HUES48 (cell line): ENCODE measurements around the gene BNIP2.
"Not testable (repeated sequence)": the region's sequence is repeated elsewhere in the genome, so short reads cannot be mapped to it uniquely, and the experiment has no call there.

ENCODE experiments used
- H3K27ac ChIP-seq: one replicate; pipeline ENCODE4 v1.7.0; 2013; ENCODE audit warnings: low read depth, low read length, inconsistent platforms
- H3K27me3 ChIP-seq: 2 replicates; pipeline ENCODE4 v1.6.1; 2013; ENCODE audit warnings: mild to moderate bottlenecking, low read length; ENCODE audit not compliant: control insufficient read depth, insufficient read depth
- H3K36me3 ChIP-seq: 2 replicates; pipeline ENCODE4 v1.6.1; 2013; ENCODE audit warnings: low read length; ENCODE audit not compliant: control insufficient read depth, insufficient read depth
- H3K4me1 ChIP-seq: 2 replicates; pipeline ENCODE4 v1.6.1; 2013; ENCODE audit warnings: mild to moderate bottlenecking, low read length; ENCODE audit not compliant: control insufficient read depth, insufficient read depth
- H3K4me3 ChIP-seq: 2 replicates; pipeline ENCODE4 v1.5.1; 2013; ENCODE audit warnings: mild to moderate bottlenecking, low read depth, low read length
- H3K9ac ChIP-seq: 2 replicates; pipeline ENCODE4 v1.6.1; 2013; ENCODE audit warnings: mild to moderate bottlenecking, low read depth, low read length, moderate library complexity
- H3K9me3 ChIP-seq: 2 replicates; pipeline ENCODE4 v1.6.1; 2013; ENCODE audit warnings: low read length; ENCODE audit not compliant: control insufficient read depth, insufficient read depth

BNIP2 gene

DNA sequence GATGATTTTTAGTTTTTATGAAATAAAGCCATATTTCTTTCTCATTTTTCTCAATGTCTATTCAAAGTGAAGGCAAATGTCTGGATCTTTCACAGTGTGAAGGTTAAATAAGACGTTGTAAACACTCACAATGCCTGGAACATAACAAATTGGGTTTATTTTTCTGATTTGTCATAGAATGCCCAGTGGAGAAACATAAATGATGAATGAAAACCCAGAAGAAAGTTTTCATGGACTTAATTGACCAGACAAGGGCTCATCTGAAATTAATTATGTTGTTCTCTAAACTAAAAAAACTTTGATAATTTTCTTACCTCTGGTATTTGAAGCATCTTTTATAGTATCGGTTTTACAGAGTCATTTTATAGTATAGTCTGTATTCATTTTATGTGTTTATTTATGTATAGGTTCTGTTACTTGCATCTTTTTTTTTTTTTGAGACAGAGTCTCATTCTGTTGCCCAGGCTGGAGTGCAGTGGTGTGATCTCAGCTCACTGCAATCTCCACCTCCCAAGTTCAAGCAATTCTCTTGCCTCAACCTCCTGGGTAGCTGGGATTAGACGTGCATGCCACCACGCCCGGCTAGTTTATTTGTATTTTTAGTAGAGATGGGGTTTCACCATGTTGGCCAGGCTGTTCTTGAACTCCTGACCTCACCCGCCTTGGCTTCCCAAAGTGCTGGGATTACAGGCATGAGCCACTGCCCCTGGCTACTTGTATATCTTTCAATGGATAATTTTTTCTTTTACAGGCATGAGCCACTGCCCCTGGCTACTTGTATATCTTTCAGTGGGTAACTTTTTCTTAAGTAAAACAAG, 15.1 kb upstream of the BNIP2 start:
- Histone ChIP-seq H3K27ac (no peak overlapping the region), H3K9ac (no peak overlapping the region), H3K4me3 (no peak overlapping the region), H3K4me1 (no peaks in the 10 kb centered on the region), H3K36me3 (no peaks in the 10 kb centered on the region), H3K27me3 (no peaks in the 10 kb centered on the region), H3K9me3 (no peaks in the 10 kb centered on the region)

DNA sequence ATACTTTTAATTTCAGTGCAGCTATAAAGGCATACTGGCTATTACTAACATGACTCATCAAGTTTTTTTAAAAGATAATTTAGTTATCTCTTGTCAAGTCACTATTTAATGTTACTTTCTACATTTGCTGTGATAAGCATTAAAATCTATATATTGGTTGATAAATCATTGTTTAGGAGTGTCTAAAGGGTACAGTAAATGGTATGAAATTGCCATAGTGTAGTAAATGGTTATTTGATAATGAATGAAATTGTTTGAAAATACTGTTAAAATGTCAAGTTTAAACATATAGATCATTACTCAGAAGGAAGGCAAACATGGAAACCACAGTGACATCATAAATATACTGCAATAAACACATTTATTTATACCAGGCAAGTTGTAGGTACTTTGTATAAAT, 13.2 kb upstream of the BNIP2 start:
- H3K4me1 ChIP-seq = no peaks in the 10 kb centered on the region
- no peaks in the 10 kb centered on the region for H3K36me3 ChIP-seq
- H3K9ac ChIP-seq = no peak overlapping the region
- H3K27ac ChIP-seq = no peak overlapping the region
- H3K9me3 ChIP-seq = no peaks in the 10 kb centered on the region
- no peaks in the 10 kb centered on the region for H3K27me3 ChIP-seq
- no peak overlapping the region for H3K4me3 ChIP-seq

DNA sequence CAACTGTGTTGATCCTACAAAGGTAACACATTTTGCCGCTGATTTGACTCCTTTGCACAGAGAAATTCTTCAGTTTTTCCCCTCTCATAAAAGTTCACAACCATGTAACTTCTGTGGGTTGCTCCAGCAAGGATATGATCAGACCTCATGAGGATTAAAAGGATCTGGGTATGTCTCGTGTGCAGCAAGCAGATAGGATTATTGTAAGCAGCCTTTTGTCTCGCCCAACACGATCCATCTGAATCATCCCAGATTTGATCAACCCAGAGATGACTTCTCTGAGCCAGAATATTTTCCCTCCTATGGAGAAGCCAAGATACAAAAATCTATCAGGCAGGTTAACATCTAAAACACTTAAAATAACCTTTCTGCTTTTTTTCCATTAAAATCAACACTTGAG, 12.8 kb upstream of the BNIP2 start:
- H3K27me3 ChIP-seq = no peaks in the 10 kb centered on the region
- no peak overlapping the region for H3K4me3 ChIP-seq
- no peaks in the 10 kb centered on the region for H3K4me1 ChIP-seq
- no peaks in the 10 kb centered on the region for H3K36me3 ChIP-seq
- H3K27ac ChIP-seq = no peak overlapping the region
- H3K9me3 ChIP-seq = no peaks in the 10 kb centered on the region
- H3K9ac ChIP-seq = no peak overlapping the region

DNA sequence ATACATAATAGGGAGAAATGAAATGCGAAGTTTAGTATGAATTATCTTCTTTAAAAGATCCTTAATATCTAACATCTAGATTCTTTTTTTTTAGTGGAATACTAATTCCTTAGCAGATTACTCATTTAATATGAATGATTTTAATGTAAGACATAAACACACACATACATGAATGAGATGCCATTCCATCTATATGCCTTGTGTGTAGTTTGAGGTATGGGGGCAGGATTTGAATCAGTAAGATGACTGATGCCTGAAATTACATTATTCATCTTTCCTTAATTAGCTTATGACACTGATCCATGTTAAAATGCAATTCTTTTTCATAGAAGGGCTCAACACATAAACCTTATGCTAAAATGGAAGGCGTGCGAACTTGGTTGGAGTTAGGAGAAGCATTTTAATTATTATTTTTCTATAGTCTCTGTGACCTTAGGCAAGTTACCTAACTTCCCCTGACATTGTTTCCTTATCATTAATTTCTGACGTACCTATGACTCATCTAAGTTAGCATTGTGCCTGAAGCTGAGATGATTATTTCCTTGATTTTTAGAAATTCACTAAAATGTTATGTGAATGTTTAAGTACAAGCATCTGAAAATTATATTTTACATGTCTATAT, 10.8 kb upstream of the BNIP2 start:
- no peak overlapping the region for H3K27ac ChIP-seq
- H3K27me3 ChIP-seq = no peaks in the 10 kb centered on the region
- no peak overlapping the region for H3K4me3 ChIP-seq
- H3K9me3 ChIP-seq = no peaks in the 10 kb centered on the region
- H3K36me3 ChIP-seq = no peaks in the 10 kb centered on the region
- H3K4me1 ChIP-seq = no peaks in the 10 kb centered on the region
- no peak overlapping the region for H3K9ac ChIP-seq

DNA sequence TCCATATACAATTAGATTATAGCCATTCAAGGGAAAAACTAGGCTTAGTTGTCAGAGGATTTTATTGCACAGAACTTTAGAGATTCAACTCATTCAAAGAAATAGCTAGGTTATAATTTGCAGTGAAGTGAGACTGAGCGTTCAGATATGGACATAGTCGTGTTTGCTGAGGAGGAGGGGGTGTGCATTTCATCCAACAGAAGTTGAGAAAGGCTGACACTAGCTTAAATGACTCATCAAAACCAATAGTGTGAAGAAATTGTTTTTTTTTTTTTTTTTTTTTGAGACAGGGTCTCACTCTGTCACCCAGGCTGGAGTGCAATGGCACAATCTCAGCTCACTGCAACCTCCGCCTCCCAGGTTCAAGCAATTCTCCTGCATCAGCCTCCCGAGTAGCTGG, 8.9 kb upstream of the BNIP2 start:
- not testable (repeated sequence) for H3K4me1 ChIP-seq, H3K27ac ChIP-seq, H3K4me3 ChIP-seq, H3K27me3 ChIP-seq, H3K9ac ChIP-seq, H3K9me3 ChIP-seq, H3K36me3 ChIP-seq

DNA sequence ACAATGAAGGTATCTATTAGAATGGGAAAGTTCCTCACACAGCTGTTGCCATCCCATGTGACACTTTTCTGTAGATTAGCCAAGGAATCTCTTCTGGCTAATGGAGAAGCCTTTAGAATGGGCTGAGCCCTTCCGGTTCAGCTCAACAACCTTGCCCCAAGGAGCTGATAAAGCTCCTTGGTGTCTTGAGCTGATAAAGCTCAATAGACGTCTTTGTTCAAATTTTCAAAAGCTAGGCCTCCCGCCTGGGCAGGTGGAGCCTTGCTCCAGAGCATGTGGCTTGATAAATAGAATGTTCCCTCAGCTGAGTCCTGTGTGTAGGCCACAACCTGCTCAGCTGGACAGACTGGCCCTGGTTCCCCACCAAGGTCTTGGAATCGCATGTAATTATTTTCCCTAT, 7.2 kb upstream of the BNIP2 start:
- Histone ChIP-seq H3K4me3 (no peak overlapping the region), H3K36me3 (no peaks in the 10 kb centered on the region)

DNA sequence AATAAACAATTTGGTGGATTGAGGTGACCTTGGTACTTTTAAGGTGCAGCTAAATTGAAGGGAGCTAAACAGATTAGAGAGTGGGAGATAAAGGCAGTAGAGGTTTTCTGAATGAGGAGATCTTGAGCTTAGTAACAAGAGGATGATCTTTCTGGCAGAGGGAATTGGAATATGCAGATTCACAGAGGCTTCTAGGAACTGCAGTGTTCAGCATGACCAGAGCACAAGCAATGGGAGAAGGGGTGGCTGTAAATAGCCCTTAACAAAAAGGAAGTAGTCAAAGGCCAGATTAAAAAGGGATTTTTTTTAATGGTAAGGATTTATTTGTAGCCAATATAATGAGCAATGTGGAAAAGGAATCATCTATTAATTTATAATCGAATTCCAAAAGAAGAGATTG, 5.7 kb upstream of the BNIP2 start:
- Histone ChIP-seq H3K4me3 (no peak overlapping the region), H3K27me3 (peaks cover 11% of the 10 kb centered on the region), H3K27ac (no peak overlapping the region), H3K9me3 (no peaks in the 10 kb centered on the region), H3K9ac (no peak overlapping the region), H3K4me1 (no peaks in the 10 kb centered on the region), H3K36me3 (no peaks in the 10 kb centered on the region)

More for the DNA sequence above, 7.2 kb upstream of the BNIP2 start:
- H3K27ac ChIP-seq = no peak overlapping the region
- no peaks in the 10 kb centered on the region for H3K27me3 ChIP-seq
- no peaks in the 10 kb centered on the region for H3K4me1 ChIP-seq
- no peaks in the 10 kb centered on the region for H3K9me3 ChIP-seq
- H3K9ac ChIP-seq = no peak overlapping the region

DNA sequence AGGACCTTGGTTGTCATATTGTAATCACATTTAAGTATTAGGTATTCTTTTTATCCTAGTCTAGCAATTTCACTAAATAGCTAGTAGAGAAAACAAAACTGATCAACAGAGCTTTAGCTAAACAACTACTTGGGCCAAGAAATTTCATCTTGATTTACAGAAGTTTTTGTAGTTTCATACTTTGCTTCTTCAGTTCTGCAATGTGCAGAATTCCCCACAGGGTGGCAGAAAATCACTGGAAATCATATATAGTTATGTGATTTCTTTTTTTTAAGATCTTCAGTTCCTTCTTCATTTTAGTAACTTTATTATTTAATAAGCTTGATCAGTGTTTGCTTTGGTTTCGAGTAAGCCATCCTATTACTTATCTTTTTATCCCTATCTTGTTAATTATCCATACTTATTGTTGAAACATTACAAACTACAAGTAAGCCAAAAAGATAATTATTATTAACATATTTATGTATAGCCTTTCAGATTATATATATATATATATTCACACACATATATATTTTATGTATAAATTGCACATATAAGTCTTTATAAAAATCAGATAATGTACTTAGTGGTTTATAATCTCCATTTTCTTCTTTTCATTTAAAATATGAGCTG, 2.2 kb upstream of the BNIP2 start:
- no peak overlapping the region for H3K9ac ChIP-seq
- H3K36me3 ChIP-seq = peaks cover 2% of the 10 kb centered on the region; the same call in 1 of the 2 replicates
- no peak overlapping the region for H3K4me3 ChIP-seq
- H3K27me3 ChIP-seq = peaks cover 11% of the 10 kb centered on the region
- peaks cover 5% of the 10 kb centered on the region; the same call in 1 of the 2 replicates for H3K4me1 ChIP-seq
- no peaks in the 10 kb centered on the region for H3K9me3 ChIP-seq
- H3K27ac ChIP-seq = no peak overlapping the region

DNA sequence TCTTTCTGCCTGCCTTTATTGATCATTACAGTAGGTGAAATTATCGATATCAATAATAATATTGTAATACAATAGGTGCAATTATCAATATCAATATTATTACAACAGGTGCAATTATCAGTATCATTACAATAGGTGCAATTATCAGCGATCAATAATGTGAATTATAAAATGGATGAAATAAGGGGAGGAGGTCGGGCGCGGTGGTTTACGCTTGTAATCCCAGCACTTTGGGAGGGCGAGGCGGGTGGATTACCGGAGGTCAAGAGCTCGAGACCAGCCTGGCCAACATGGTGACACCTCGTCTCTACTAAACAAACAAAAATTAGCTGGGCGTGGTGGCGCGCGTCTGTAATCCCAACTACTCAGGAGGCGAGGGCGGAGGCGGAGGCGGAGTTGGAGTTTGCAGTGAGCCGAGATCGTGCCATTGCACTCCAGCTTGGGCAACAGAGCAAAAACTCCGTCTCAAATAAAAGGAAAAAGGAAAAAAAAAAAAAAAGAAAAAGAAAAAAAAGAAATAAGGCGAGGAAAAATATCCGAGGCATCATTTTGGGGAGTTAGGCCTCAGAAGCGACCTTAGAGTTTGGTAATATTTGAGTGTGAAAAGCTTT, 611 bp upstream of the BNIP2 start:
- Histone ChIP-seq H3K9me3 (no peaks in the 10 kb centered on the region), H3K4me1 (peaks cover 5% of the 10 kb centered on the region; the same call in 1 of the 2 replicates), H3K36me3 (peaks cover 16% of the 10 kb centered on the region; the same call in 1 of the 2 replicates), H3K9ac (peak overlapping the region; percentile 32; the same call in 1 of the 2 replicates), H3K27ac (peak overlapping the region; percentile 99), H3K4me3 (peak overlapping the region; percentile 86), H3K27me3 (peaks cover 11% of the 10 kb centered on the region)

DNA sequence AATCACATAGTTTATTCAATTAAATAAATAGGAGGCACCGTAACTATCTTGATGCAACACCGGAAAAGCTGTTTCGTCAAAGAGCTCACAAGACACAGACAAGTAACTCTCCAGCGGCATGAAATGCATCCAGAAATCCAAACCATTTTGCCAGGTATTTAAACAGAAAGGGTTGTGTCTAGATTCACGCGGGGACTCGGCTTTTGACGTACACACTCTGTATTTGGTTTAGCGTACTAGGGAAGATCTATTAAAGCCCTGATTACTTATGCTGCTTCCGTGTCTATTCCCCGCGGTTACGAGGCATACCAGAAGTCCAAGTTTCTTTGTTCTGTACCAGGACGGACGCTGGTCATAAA, 718 bp downstream of the BNIP2 start:
- peak overlapping the region; percentile 96 for H3K9ac ChIP-seq
- peak overlapping the region; percentile 99 for H3K27ac ChIP-seq
- H3K4me3 ChIP-seq = peak overlapping the region; percentile 86
- peaks cover 11% of the 10 kb centered on the region for H3K27me3 ChIP-seq
- H3K36me3 ChIP-seq = peaks cover 17% of the 10 kb centered on the region; the same call in 1 of the 2 replicates
- H3K9me3 ChIP-seq = no peaks in the 10 kb centered on the region
- H3K4me1 ChIP-seq = peaks cover 5% of the 10 kb centered on the region; the same call in 1 of the 2 replicates
